ENCODE data around the gene PROC. TPM values are rescaled to one million over a fixed set of nuclear protein-coding genes. Genes with fewer than 3 reads are reported as not detected.

PROC gene
- total RNA-seq, 3 donors from 2014 or later, result not detected

GRCh38 chr2:127462461-127462860 is 44.2 kb downstream of the PROC start:
- no peaks in the 10 kb centered on the region for H3K4me1 ChIP-seq
- H3K36me3 ChIP-seq, result no peaks in the 10 kb centered on the region
- H3K27me3 ChIP-seq, result no peaks in the 10 kb centered on the region
- no peak overlapping the region for H3K27ac ChIP-seq
- intact Hi-C loops (cut with DNase I; ENCODE audit: low total_unique reads), result no loop called here
- TF ChIP-seq POLR2AphosphoS5 (IDR thresholded peaks at IDR 0.05), result no peak
- TF ChIP-seq POLR2A (IDR thresholded peaks at IDR 0.05), result no peak
- TF ChIP-seq CTCF (IDR thresholded peaks at IDR 0.05), result no peak
- no peak for DNase-seq (ENCODE audit: low spot score in 2 of 2)
- no peak overlapping the region for H3K4me3 ChIP-seq
- no peaks in the 10 kb centered on the region for H3K9me3 ChIP-seq

GRCh38 chr2:127463155-127463991 is 45.1 kb downstream of the PROC start:
- no peaks in the 10 kb centered on the region for H3K36me3 ChIP-seq
- H3K27ac ChIP-seq, result no peak overlapping the region
- no peaks in the 10 kb centered on the region for H3K4me1 ChIP-seq
- no peak overlapping the region for H3K4me3 ChIP-seq
- no peaks in the 10 kb centered on the region for H3K27me3 ChIP-seq
- no peaks in the 10 kb centered on the region for H3K9me3 ChIP-seq
- no peak for TF ChIP-seq CTCF (IDR thresholded peaks at IDR 0.05)
- no peak for TF ChIP-seq POLR2A (IDR thresholded peaks at IDR 0.05)
- no peak for TF ChIP-seq POLR2AphosphoS5 (IDR thresholded peaks at IDR 0.05)
- intact Hi-C loops (cut with DNase I; ENCODE audit: low total_unique reads), result no loop called here
- no peak for DNase-seq (ENCODE audit: low spot score in 2 of 2)

- H3K9me3 ChIP-seq, result no peaks in the 10 kb centered on the region
- TF ChIP-seq POLR2A (IDR thresholded peaks at IDR 0.05) (no peak), CTCF (IDR thresholded peaks at IDR 0.05) (no peak), POLR2AphosphoS5 (IDR thresholded peaks at IDR 0.05) (no peak)
- intact Hi-C loops (cut with DNase I; ENCODE audit: low total_unique reads), result no loop called here
- no peaks in the 10 kb centered on the region for H3K36me3 ChIP-seq
- no peaks in the 10 kb centered on the region for H3K4me1 ChIP-seq
- H3K27me3 ChIP-seq, result no peaks in the 10 kb centered on the region
- no peak for DNase-seq (ENCODE audit: low spot score in 2 of 2)
- H3K27ac ChIP-seq, result no peak overlapping the region
- H3K4me3 ChIP-seq, result no peak overlapping the region
These were observed 46.4 kb downstream of the PROC start for GRCh38 chr2:127464470-127465257.

GRCh38 chr2:127465258-127465657 is 47.0 kb downstream of the PROC start:
- H3K4me1 ChIP-seq, result no peaks in the 10 kb centered on the region
- TF ChIP-seq POLR2AphosphoS5 (IDR thresholded peaks at IDR 0.05) (no peak), POLR2A (IDR thresholded peaks at IDR 0.05) (no peak), CTCF (IDR thresholded peaks at IDR 0.05) (no peak)
- no peak overlapping the region for H3K4me3 ChIP-seq
- H3K9me3 ChIP-seq, result no peaks in the 10 kb centered on the region
- no peak overlapping the region for H3K27ac ChIP-seq
- H3K27me3 ChIP-seq, result no peaks in the 10 kb centered on the region
- DNase-seq (ENCODE audit: low spot score in 2 of 2), result no peak
- intact Hi-C loops (cut with DNase I; ENCODE audit: low total_unique reads), result no loop called here
- no peaks in the 10 kb centered on the region for H3K36me3 ChIP-seq

GRCh38 chr2:127469051-127469450 is 50.8 kb downstream of the PROC start:
- no peaks in the 10 kb centered on the region for H3K36me3 ChIP-seq
- no peak for TF ChIP-seq POLR2A (IDR thresholded peaks at IDR 0.05)
- TF ChIP-seq CTCF (IDR thresholded peaks at IDR 0.05), result no peak
- H3K27ac ChIP-seq, result no peak overlapping the region
- no peaks in the 10 kb centered on the region for H3K9me3 ChIP-seq
- DNase-seq (ENCODE audit: low spot score in 2 of 2), result no peak
- intact Hi-C loops (cut with DNase I; ENCODE audit: low total_unique reads), result no loop called here
- H3K4me1 ChIP-seq, result no peaks in the 10 kb centered on the region
- H3K27me3 ChIP-seq, result no peaks in the 10 kb centered on the region
- no peak overlapping the region for H3K4me3 ChIP-seq
